ENCODE measurements around the gene SASH1.

DNA sequence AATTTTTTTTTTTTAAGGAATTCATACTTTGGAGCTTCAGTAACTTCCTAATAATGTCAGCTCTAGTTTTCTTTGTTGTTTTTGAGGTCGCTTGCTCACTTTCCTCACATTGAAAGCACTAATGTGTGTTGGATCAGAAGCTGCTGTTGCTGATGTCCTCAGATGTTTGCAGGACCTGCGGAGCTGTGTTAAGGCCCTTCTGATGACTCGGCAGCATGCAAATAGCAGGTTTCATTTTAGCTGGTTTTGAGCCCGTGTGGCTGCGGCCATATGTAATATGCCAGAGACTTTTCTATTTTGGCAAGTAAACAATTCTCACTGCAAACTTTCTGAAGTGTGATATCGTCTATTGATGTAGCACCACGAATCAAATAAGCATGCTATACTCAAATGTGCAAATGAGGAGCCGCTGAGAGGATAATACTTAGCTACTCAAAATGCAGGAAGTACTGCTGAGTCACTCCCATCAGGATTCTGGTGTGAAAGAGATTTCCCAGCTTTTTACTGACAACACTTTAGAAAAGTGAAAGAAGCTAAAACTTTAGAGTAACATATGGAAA is 187.8 kb downstream of the SASH1 start:
- TF ChIP-seq ZNF274 (IDR thresholded peaks at IDR 0.05; ENCODE audit: low read depth, low read length) = no peak
- TF ChIP-seq YY1 (IDR thresholded peaks at IDR 0.05; ENCODE audit: insufficient read depth, insufficient read length) = no peak
